EL (cell line): ENCODE measurements around the gene CACNA2D4.

Experiments
- DNase-seq: peaks from one replicate; pipeline ENCODE4 v3.0.0-alpha.2; 2016

CACNA2D4 gene

GRCh38 chr12:1917172-1918070, 1.0 kb downstream of the CACNA2D4 start:
- DNase-seq: no peak

GRCh38 chr12:1916371-1917171, 1.9 kb downstream of the CACNA2D4 start:
- no peak for DNase-seq

- DNase-seq: no peak
Observed at GRCh38 chr12:1915082-1915968, 3.1 kb downstream of the CACNA2D4 start.

- no peak for DNase-seq
Observed at GRCh38 chr12:1914114-1914911, 4.1 kb downstream of the CACNA2D4 start.

GRCh38 chr12:1913377-1914113, 4.9 kb downstream of the CACNA2D4 start:
- DNase-seq: no peak

- peak; percentile 84 for DNase-seq
Observed at GRCh38 chr12:1912580-1913376, 5.7 kb downstream of the CACNA2D4 start.

- DNase-seq: no peak
Observed at GRCh38 chr12:1911598-1912575, 6.6 kb downstream of the CACNA2D4 start.

- DNase-seq: no peak
Observed at GRCh38 chr12:1910468-1910867, 8.0 kb downstream of the CACNA2D4 start.

GRCh38 chr12:1908758-1909157, 9.7 kb downstream of the CACNA2D4 start:
- no peak for DNase-seq

GRCh38 chr12:1907652-1908611, 10.5 kb downstream of the CACNA2D4 start:
- peak; percentile 19 for DNase-seq

- DNase-seq: no peak
Observed at GRCh38 chr12:1906579-1906978, 11.9 kb downstream of the CACNA2D4 start.

GRCh38 chr12:1904875-1905274, 13.6 kb downstream of the CACNA2D4 start:
- DNase-seq: no peak

- DNase-seq: no peak
Observed at GRCh38 chr12:1896964-1897363, 21.5 kb downstream of the CACNA2D4 start.

GRCh38 chr12:1890810-1891209, 27.6 kb downstream of the CACNA2D4 start:
- DNase-seq: no peak

GRCh38 chr12:1890119-1890703, 28.2 kb downstream of the CACNA2D4 start:
- DNase-seq: no peak

GRCh38 chr12:1888923-1889322, 29.5 kb downstream of the CACNA2D4 start:
- DNase-seq: no peak

GRCh38 chr12:1886396-1887008, 31.9 kb downstream of the CACNA2D4 start:
- no peak for DNase-seq
